GM23248 (cell line): ENCODE results near the gene LYAR. TPM values are rescaled to one million over a fixed set of nuclear protein-coding genes. Genes with fewer than 3 reads are reported as not detected.

Source experiments
- DNase-seq: peaks from one replicate; pipeline ENCODE4 v3.0.0-alpha.2; 2015
- H2AFZ ChIP-seq: fragments of 200-600 bp; sonication (generic); 2 replicates; pipeline ENCODE4 v1.6.1; 2016; ENCODE audit warnings: antibody characterized with exemption
- H3F3A ChIP-seq: fragments of 200-600 bp; sonication (generic); 2 replicates; pipeline ENCODE4 v1.6.1; 2016; ENCODE audit warnings: mild to moderate bottlenecking, antibody characterized with exemption, mixed run types; ENCODE audit not compliant: insufficient read depth
- H3K27ac ChIP-seq: fragments of 200-600 bp; sonication (generic); 2 replicates; pipeline ENCODE4 v1.5.1; 2016; ENCODE audit warnings: mild to moderate bottlenecking
- H3K27me3 ChIP-seq: fragments of 200-600 bp; sonication (generic); replicated peaks from 2 replicates; pipeline ENCODE4 v1.6.1; 2016; ENCODE audit warnings: mild to moderate bottlenecking; ENCODE audit not compliant: insufficient read depth
- H3K36me3 ChIP-seq: fragments of 200-600 bp; sonication (generic); 2 replicates; pipeline ENCODE4 v1.6.1; 2016; ENCODE audit warnings: low read depth, mild to moderate bottlenecking
- H3K4me1 ChIP-seq: fragments of 200-600 bp; sonication (generic); 2 replicates; pipeline ENCODE4 v1.6.1; 2016; ENCODE audit warnings: mild to moderate bottlenecking; ENCODE audit not compliant: insufficient read depth
- H3K4me2 ChIP-seq: fragments of 200-600 bp; sonication (generic); one replicate; pipeline ENCODE4 v1.6.1; 2016; ENCODE audit warnings: mild to moderate bottlenecking; ENCODE audit not compliant: unreplicated experiment
- H3K4me3 ChIP-seq: fragments of 200-600 bp; sonication (generic); 2 replicates; pipeline ENCODE4 v1.5.1; 2016; ENCODE audit warnings: mild to moderate bottlenecking
- H3K79me2 ChIP-seq: fragments of 200-600 bp; sonication (generic); 2 replicates; pipeline ENCODE4 v1.6.1; 2016; ENCODE audit warnings: mild to moderate bottlenecking; ENCODE audit not compliant: insufficient read depth
- H3K9ac ChIP-seq: fragments of 200-600 bp; sonication (generic); 2 replicates; pipeline ENCODE4 v1.6.1; 2016; ENCODE audit warnings: mild to moderate bottlenecking
- H3K9me2 ChIP-seq: fragments of 200-600 bp; sonication (generic); 2 replicates; pipeline ENCODE4 v1.6.1; 2016; ENCODE audit warnings: mixed run types, mild to moderate bottlenecking, moderate library complexity; ENCODE audit not compliant: insufficient read depth
- H3K9me3 ChIP-seq: fragments of 200-600 bp; sonication (generic); one replicate; pipeline ENCODE4 v1.6.1; 2017; ENCODE audit warnings: low read depth
- H4K20me1 ChIP-seq: fragments of 200-600 bp; sonication (generic); 2 replicates; pipeline ENCODE4 v1.6.0; 2016; ENCODE audit not compliant: insufficient read depth
- EZH2 ChIP-seq: fragments of 200-600 bp; sonication (generic); IDR thresholded peaks from 2 replicates; pipeline ENCODE4 v1.6.1; 2018; ENCODE audit warnings: antibody characterized with exemption, mild to moderate bottlenecking; ENCODE audit not compliant: insufficient read depth, poor library complexity, severe bottlenecking
- EZH2phosphoT487 ChIP-seq: fragments of 200-600 bp; sonication (generic); IDR thresholded peaks from 2 replicates; pipeline ENCODE4 v1.6.1; 2018; ENCODE audit warnings: antibody characterized with exemption, moderate library complexity, mild to moderate bottlenecking, low read depth; ENCODE audit not compliant: insufficient read depth
- WGBS, 2 experiments: methylation state at CpG; one replicate each; pipeline ENCODE4 v1.1.6; 2015 to 2017; ENCODE audit warnings: low lambda C conversion rate in 2 of 2, low coverage in 1 of 2; ENCODE audit errors: missing lambda C conversion rate in 2 of 2; 5-methylcytosine and 5-hydroxymethylcytosine counted together
- in situ Hi-C: fragments of 300-500 bp; cut with MboI; formaldehyde crosslinking; loops from 2 replicates; pipeline ENCODE4 v1.15.0; 2020
- polyA plus RNA-seq: library from polyadenylated mRNA; unstranded; fragments of >200 nt; fragmentation: Nextera tagmentation; extraction: Ambion mirVana; gene quantifications from 2 replicates; pipeline ENCODE4 v1.2.1, GENCODE V29; 2016
- total RNA-seq: library from RNA; depleted of rRNA; stranded (reverse); fragments of >200 nt; shearing (Covaris generic); gene quantifications from 2 replicates; pipeline ENCODE4 v1.2.3, GENCODE V29; 2014

Gene LYAR
- total and polyA plus RNA-seq, 2 experiments from 2014 or later, result 11.9 to 16.9 TPM

DNA sequence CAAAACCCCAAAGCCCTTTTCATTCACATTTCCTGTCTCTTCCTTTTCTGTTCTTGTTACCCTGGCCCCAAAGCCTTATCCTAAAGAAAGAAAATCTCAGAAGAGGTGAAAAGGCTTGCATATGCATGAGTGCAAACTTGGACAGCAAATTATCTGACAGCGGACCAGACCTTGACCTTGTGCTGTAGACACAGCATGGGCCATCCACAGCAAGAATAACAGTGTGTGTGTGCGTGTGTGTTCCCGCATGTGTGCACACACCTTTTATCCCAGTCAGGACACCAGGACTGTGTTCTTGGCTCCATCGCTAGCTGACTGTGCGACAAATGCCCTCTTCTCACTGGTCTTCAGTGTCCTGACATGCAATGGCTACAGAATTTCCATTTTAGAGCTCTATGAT, 35.4 kb upstream of the LYAR start:
- no peak for TF ChIP-seq EZH2
- no peak for TF ChIP-seq EZH2phosphoT487
- WGBS, 2 experiments, result 88 to 91% methylated on average over 5 of the region's 5 CpGs
- Histone ChIP-seq H3K27me3 (no peaks in the 10 kb centered on the region), H2AFZ (no peak overlapping the region), H3K9me2 (no peaks in the 10 kb centered on the region), H3K4me3 (no peak overlapping the region), H3K36me3 (no peaks in the 10 kb centered on the region), H4K20me1 (no peaks in the 10 kb centered on the region), H3F3A (no peaks in the 10 kb centered on the region), H3K4me1 (no peaks in the 10 kb centered on the region), H3K27ac (no peak overlapping the region), H3K9ac (no peak overlapping the region), H3K4me2 (no peak overlapping the region), H3K9me3 (no peaks in the 10 kb centered on the region), H3K79me2 (no peaks in the 10 kb centered on the region)
- DNase-seq, result no peak
- in situ Hi-C loops, result no loop called here

- no peak overlapping the region for H3K27ac ChIP-seq
Observed at GRCh38 chr4:4323705-4324534, 34.0 kb upstream of the LYAR start.

DNA sequence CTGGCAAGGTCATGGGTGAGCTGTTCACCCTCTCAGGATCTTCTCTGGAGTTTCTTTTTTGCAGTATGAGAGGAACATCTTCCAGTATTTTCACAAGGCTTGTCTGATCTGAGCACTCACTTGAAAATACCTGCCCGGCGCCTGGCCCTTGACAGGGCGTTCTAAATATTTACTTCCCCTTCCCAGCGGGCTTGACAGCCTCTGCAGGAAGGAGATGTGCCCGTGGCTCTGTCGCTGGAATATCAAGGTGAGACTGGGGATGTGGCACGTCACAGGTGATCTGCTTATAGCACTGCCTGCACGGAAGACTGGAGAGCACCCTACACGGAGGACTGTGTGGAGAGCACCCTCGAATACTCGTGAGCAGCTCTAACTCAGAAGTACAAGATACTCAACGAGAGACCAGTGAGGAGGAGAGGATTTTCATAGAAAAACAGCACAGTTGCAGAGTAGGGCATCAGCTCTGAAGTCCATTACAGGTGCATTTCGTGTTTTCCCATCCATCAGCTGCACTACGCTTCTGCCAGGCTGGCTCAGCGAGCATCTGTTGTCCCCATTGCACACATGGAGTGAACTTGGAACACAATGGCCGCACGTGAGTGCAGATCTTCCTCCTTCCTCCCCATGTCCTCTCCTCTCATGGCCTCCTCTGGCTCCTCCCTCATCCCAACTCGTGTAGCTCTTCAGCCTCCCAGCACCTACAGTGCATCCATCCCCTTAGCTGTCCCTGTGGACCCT, 32.2 kb upstream of the LYAR start:
- H3K4me2 ChIP-seq, result no peak overlapping the region
- H3K79me2 ChIP-seq, result no peaks in the 10 kb centered on the region
- H4K20me1 ChIP-seq, result no peaks in the 10 kb centered on the region
- H3K4me3 ChIP-seq, result no peak overlapping the region
- no peaks in the 10 kb centered on the region for H3K36me3 ChIP-seq
- DNase-seq, result no peak
- no peaks in the 10 kb centered on the region for H3K27me3 ChIP-seq
- in situ Hi-C loops, result no loop called here
- TF ChIP-seq EZH2phosphoT487, result no peak
- TF ChIP-seq EZH2, result no peak
- no peak overlapping the region for H3K9ac ChIP-seq
- no peaks in the 10 kb centered on the region for H3K4me1 ChIP-seq
- no peaks in the 10 kb centered on the region for H3F3A ChIP-seq
- H3K9me2 ChIP-seq, result no peaks in the 10 kb centered on the region
- H3K27ac ChIP-seq, result no peak overlapping the region
- WGBS, 2 experiments, result 82 to 84% methylated on average over 15 to 18 of the region's 18 CpGs
- no peaks in the 10 kb centered on the region for H3K9me3 ChIP-seq
- H2AFZ ChIP-seq, result no peak overlapping the region

More at GRCh38 chr4:4323705-4324534, 34.0 kb upstream of the LYAR start:
- Histone ChIP-seq H3K9ac (no peak overlapping the region), H3K36me3 (no peaks in the 10 kb centered on the region), H2AFZ (no peak overlapping the region), H3K4me2 (no peak overlapping the region), H3K9me2 (no peaks in the 10 kb centered on the region), H3K4me3 (no peak overlapping the region), H3K27me3 (no peaks in the 10 kb centered on the region), H3F3A (no peaks in the 10 kb centered on the region), H3K79me2 (no peaks in the 10 kb centered on the region), H3K4me1 (no peaks in the 10 kb centered on the region), H3K9me3 (no peaks in the 10 kb centered on the region), H4K20me1 (no peaks in the 10 kb centered on the region)
- WGBS, 2 experiments, result 57 to 61% methylated on average over 10 of the region's 10 CpGs
- in situ Hi-C loops, result no loop called here
- no peak for DNase-seq
- TF ChIP-seq EZH2phosphoT487, result no peak
- no peak for TF ChIP-seq EZH2

GRCh38 chr4:4320951-4321714, 31.2 kb upstream of the LYAR start:
- no peaks in the 10 kb centered on the region for H3K9me3 ChIP-seq
- no peaks in the 10 kb centered on the region for H3K36me3 ChIP-seq
- no peaks in the 10 kb centered on the region for H3F3A ChIP-seq
- no peak for TF ChIP-seq EZH2phosphoT487
- no peak for TF ChIP-seq EZH2
- no peak overlapping the region for H3K4me3 ChIP-seq
- H3K27me3 ChIP-seq, result no peaks in the 10 kb centered on the region
- no peak overlapping the region for H3K27ac ChIP-seq
- no peaks in the 10 kb centered on the region for H3K9me2 ChIP-seq
- WGBS, 2 experiments, result 91 to 93% methylated on average over 26 of the region's 26 CpGs
- no peaks in the 10 kb centered on the region for H3K79me2 ChIP-seq
- DNase-seq, result no peak
- no peaks in the 10 kb centered on the region for H4K20me1 ChIP-seq
- H3K9ac ChIP-seq, result no peak overlapping the region
- in situ Hi-C loops, result no loop called here
- no peak overlapping the region for H2AFZ ChIP-seq
- H3K4me1 ChIP-seq, result no peaks in the 10 kb centered on the region
- H3K4me2 ChIP-seq, result no peak overlapping the region
